Gastrocnemius medialis (tissue), 4 donors: ENCODE measurements around the gene SSC4D. TPM values are rescaled to one million over a fixed set of nuclear protein-coding genes. Genes with fewer than 3 reads are reported as not detected.
"Not testable (repeated sequence)": the region's sequence is repeated elsewhere in the genome, so short reads cannot be mapped to it uniquely, and the experiment has no call there.

Experiments
- ATAC-seq, 2 donors: fragments of 150-250 bp; one replicate each; pipeline ENCODE4 v1.9.1; 2016
- DNase-seq, 2 donors: peaks; one replicate each; pipeline ENCODE4 v3.0.0-alpha.2; 2019
- H3K27ac ChIP-seq, 4 donors: fragments of 200-600 bp; sonication (generic); 1 replicate in 1 of 4; 2 replicates in 3 of 4; pipeline ENCODE4 v1.5.1; 2016 to 2018; ENCODE audit warnings: mild to moderate bottlenecking in 2 of 4, moderate library complexity in 1 of 4
- H3K27me3 ChIP-seq, 3 donors: fragments of 200-600 bp; sonication (generic) in 2 of 3; 1 replicate in 1 of 3; 2 replicates in 2 of 3; pipeline versions ENCODE4 v1.5.1 to v1.6.0; 2016 to 2019; ENCODE audit warnings: mild to moderate bottlenecking in 1 of 3, moderate library complexity in 1 of 3
- H3K36me3 ChIP-seq, 2 donors: fragments of 200-600 bp; sonication (generic) in 1 of 2; one replicate each; pipeline ENCODE4 v1.5.1; 2017 to 2018
- H3K4me1 ChIP-seq, 2 donors: fragments of 200-600 bp; sonication (generic) in 1 of 2; one replicate each; pipeline ENCODE4 v1.5.1; 2016 to 2017; ENCODE audit warnings: mild to moderate bottlenecking in 2 of 2
- H3K4me3 ChIP-seq, 4 donors: fragments of 200-600 bp; sonication (generic) in 3 of 4; 1 replicate in 1 of 4; 2 replicates in 3 of 4; pipeline ENCODE4 v1.5.1; 2016 to 2019; ENCODE audit warnings: mild to moderate bottlenecking in 2 of 4
- H3K9me3 ChIP-seq, 3 donors: fragments of 200-600 bp; sonication (generic) in 2 of 3; 1 replicate in 1 of 3; 2 replicates in 2 of 3; pipeline ENCODE4 v1.5.1; 2016 to 2019
- POLR2A ChIP-seq, 2 donors: fragments of 450-650 bp; IDR thresholded peaks; one replicate each; pipeline ENCODE4 v1.6.1; 2017; ENCODE audit warnings: antibody characterized with exemption in 2 of 2, mild to moderate bottlenecking in 2 of 2, moderate library complexity in 2 of 2
- in situ Hi-C, 4 donors: fragments of 200-750 bp; cut with MboI; loops; one replicate each; pipeline versions ENCODE4 v1.15.0 to v1.8.0; 2017; ENCODE audit warnings: low sequenced_read_pairs in 4 of 4
- intact Hi-C: fragments of 100-400 bp; cut with DNase I; formaldehyde crosslinking; loops from one replicate; pipeline ENCODE4 v1.15.1; 2023; ENCODE audit warnings: low total_unique reads
- total RNA-seq, 4 donors: library from RNA; depleted of rRNA; stranded (reverse); fragments of >200 nt; gene quantifications; one replicate each; pipeline versions ENCODE4 v1.1.0 to v1.2.3, GENCODE V29; 2016
- TF ChIP-seq, protein P1 (sequence below), 5 experiments: fragments of 450-650 bp in 3 of 5; fragments of 200-600 bp in 2 of 5; sonication (generic) in 2 of 5; IDR thresholded peaks in 4 of 5; conservative IDR thresholded peaks in 1 of 5; 1 replicate in 4 of 5; 2 replicates in 1 of 5; pipeline ENCODE4 v1.5.1; 2016 to 2019; ENCODE audit warnings: antibody characterized with exemption in 5 of 5, mild to moderate bottlenecking in 3 of 5, moderate library complexity in 3 of 5

The SSC4D gene
- total RNA-seq, 4 donors from 2014 or later = 0.20 to 0.68 (median 0.25) TPM; not detected in 1

GRCh38 chr7:76437873-76438272 is 28.4 kb upstream of the SSC4D start:
- peak; percentile 95 to 96 for ATAC-seq
- H3K4me1 ChIP-seq, H3K36me3 ChIP-seq, H3K9me3 ChIP-seq, intact Hi-C loops, H3K27me3 ChIP-seq, H3K4me3 ChIP-seq: not testable (repeated sequence)
- H3K27ac ChIP-seq = peak overlapping the region in 3 of 4 donors; percentile 41 to 69 (median 62)
- in situ Hi-C loops = loop anchor here in 1 of 4 donors (25.0 kb wide), 1 partner anchor 174 kb away; no protein-coding TSS in a partner anchor
- TF ChIP-seq, protein P1, sequence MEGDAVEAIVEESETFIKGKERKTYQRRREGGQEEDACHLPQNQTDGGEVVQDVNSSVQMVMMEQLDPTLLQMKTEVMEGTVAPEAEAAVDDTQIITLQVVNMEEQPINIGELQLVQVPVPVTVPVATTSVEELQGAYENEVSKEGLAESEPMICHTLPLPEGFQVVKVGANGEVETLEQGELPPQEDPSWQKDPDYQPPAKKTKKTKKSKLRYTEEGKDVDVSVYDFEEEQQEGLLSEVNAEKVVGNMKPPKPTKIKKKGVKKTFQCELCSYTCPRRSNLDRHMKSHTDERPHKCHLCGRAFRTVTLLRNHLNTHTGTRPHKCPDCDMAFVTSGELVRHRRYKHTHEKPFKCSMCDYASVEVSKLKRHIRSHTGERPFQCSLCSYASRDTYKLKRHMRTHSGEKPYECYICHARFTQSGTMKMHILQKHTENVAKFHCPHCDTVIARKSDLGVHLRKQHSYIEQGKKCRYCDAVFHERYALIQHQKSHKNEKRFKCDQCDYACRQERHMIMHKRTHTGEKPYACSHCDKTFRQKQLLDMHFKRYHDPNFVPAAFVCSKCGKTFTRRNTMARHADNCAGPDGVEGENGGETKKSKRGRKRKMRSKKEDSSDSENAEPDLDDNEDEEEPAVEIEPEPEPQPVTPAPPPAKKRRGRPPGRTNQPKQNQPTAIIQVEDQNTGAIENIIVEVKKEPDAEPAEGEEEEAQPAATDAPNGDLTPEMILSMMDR (IDR thresholded peaks at IDR 0.05 in 4 of 5, conservative IDR thresholded peaks at IDR 0.05 in 1 of 5) = peak in 4 of 5 experiments; percentile 39 to 75 (median 50)
- peak; percentile 27 to 87 for DNase-seq

- no peaks in the 10 kb centered on the region for H3K9me3 ChIP-seq
- intact Hi-C loops (no loop called here), in situ Hi-C loops (loop anchor here in 1 of 4 donors (25.0 kb wide), 1 partner anchor 181 kb away; no protein-coding TSS in a partner anchor)
- no peak overlapping the region for H3K27ac ChIP-seq
- DNase-seq (no peak), ATAC-seq (no peak)
- TF ChIP-seq, protein P1 (IDR thresholded peaks at IDR 0.05 in 4 of 5, conservative IDR thresholded peaks at IDR 0.05 in 1 of 5) = no peak
- TF ChIP-seq POLR2A (IDR thresholded peaks at IDR 0.05) = no peak
- H3K36me3 ChIP-seq = no peaks in the 10 kb centered on the region
- H3K27me3 ChIP-seq = no peaks in the 10 kb centered on the region
- no peak overlapping the region for H3K4me3 ChIP-seq
- H3K4me1 ChIP-seq = no peaks in the 10 kb centered on the region
Measured at GRCh38 chr7:76430836-76431235, 21.3 kb upstream of the SSC4D start.

GRCh38 chr7:76430211-76430610 is 20.7 kb upstream of the SSC4D start:
- intact Hi-C loops = no loop called here
- H3K27me3 ChIP-seq = no peaks in the 10 kb centered on the region
- no peaks in the 10 kb centered on the region for H3K4me1 ChIP-seq
- ATAC-seq = no peak
- H3K4me3 ChIP-seq = no peak overlapping the region
- no peaks in the 10 kb centered on the region for H3K9me3 ChIP-seq
- in situ Hi-C loops = loop anchor here in 1 of 4 donors (25.0 kb wide), 1 partner anchor 182 kb away; no protein-coding TSS in a partner anchor
- DNase-seq = no peak
- H3K36me3 ChIP-seq = no peaks in the 10 kb centered on the region
- H3K27ac ChIP-seq = no peak overlapping the region
- TF ChIP-seq, protein P1 (IDR thresholded peaks at IDR 0.05 in 4 of 5, conservative IDR thresholded peaks at IDR 0.05 in 1 of 5) = no peak
- no peak for TF ChIP-seq POLR2A (IDR thresholded peaks at IDR 0.05)

GRCh38 chr7:76428868-76429805 is 19.6 kb upstream of the SSC4D start:
- H3K4me1 ChIP-seq = no peaks in the 10 kb centered on the region
- no peaks in the 10 kb centered on the region for H3K9me3 ChIP-seq
- H3K27ac ChIP-seq = no peak overlapping the region
- intact Hi-C loops (no loop called here), in situ Hi-C loops (loop anchor here in 1 of 4 donors (25.0 kb wide), 1 partner anchor 183 kb away; no protein-coding TSS in a partner anchor)
- peak in 1 of 2 donors; percentile 28 for DNase-seq
- no peak for ATAC-seq
- no peaks in the 10 kb centered on the region for H3K27me3 ChIP-seq
- no peaks in the 10 kb centered on the region for H3K36me3 ChIP-seq
- H3K4me3 ChIP-seq = no peak overlapping the region
- TF ChIP-seq POLR2A (IDR thresholded peaks at IDR 0.05) = no peak
- TF ChIP-seq, protein P1 (IDR thresholded peaks at IDR 0.05 in 4 of 5, conservative IDR thresholded peaks at IDR 0.05 in 1 of 5) = no peak
